Hypothalamus (tissue), 51 donors: ENCODE data around the gene ESR2.
"Not testable (repeated sequence)": the region's sequence is repeated elsewhere in the genome, so short reads cannot be mapped to it uniquely, and the experiment has no call there.

Source experiments
- DNase-seq, 51 donors: peaks; one replicate each; lab custom pipeline; 2025; lab: John Stamatoyannopoulos, UW

Gene ESR2

GRCh38 chr14:64227856-64228255 lies 66.3 kb downstream of the ESR2 start:
- no peak for DNase-seq

GRCh38 chr14:64225151-64225757 lies 68.9 kb downstream of the ESR2 start:
- DNase-seq: no peak

GRCh38 chr14:64221391-64222003 lies 72.7 kb downstream of the ESR2 start:
- DNase-seq: no peak

- peak in 2 of 51 donors; percentile 16 to 69 for DNase-seq
Measured at GRCh38 chr14:64220466-64220865, 73.7 kb downstream of the ESR2 start.

GRCh38 chr14:64220056-64220455 lies 74.1 kb downstream of the ESR2 start:
- DNase-seq: no peak

- DNase-seq: no peak
Measured at GRCh38 chr14:64218344-64219240, 75.6 kb downstream of the ESR2 start.

GRCh38 chr14:64217834-64218233 lies 76.3 kb downstream of the ESR2 start:
- DNase-seq: no peak

GRCh38 chr14:64217308-64217707 lies 76.9 kb downstream of the ESR2 start:
- no peak for DNase-seq

GRCh38 chr14:64215978-64216377 lies 78.2 kb downstream of the ESR2 start:
- DNase-seq: no peak

- DNase-seq: no peak
Measured at GRCh38 chr14:64215274-64215673, 78.9 kb downstream of the ESR2 start.

- DNase-seq: no peak
Measured at GRCh38 chr14:64213853-64214570, 80.2 kb downstream of the ESR2 start.

GRCh38 chr14:64213086-64213485 lies 81.1 kb downstream of the ESR2 start:
- no peak for DNase-seq

GRCh38 chr14:64212666-64213065 lies 81.5 kb downstream of the ESR2 start:
- no peak for DNase-seq

GRCh38 chr14:64210912-64211311 lies 83.3 kb downstream of the ESR2 start:
- not testable (repeated sequence) for DNase-seq

- DNase-seq: no peak
Measured at GRCh38 chr14:64210216-64210615, 84.0 kb downstream of the ESR2 start.

GRCh38 chr14:64209444-64210131 lies 84.6 kb downstream of the ESR2 start:
- peak in 12 of 51 donors; percentile 4 to 35 (median 17) for DNase-seq

- DNase-seq: no peak
Measured at GRCh38 chr14:64208981-64209380, 85.2 kb downstream of the ESR2 start.

- DNase-seq: no peak
Measured at GRCh38 chr14:64208261-64208660, 85.9 kb downstream of the ESR2 start.

GRCh38 chr14:64203366-64204006 lies 90.7 kb downstream of the ESR2 start:
- DNase-seq: no peak

- no peak for DNase-seq
Measured at GRCh38 chr14:64202716-64203115, 91.5 kb downstream of the ESR2 start.
